HEK293T (cell line): ENCODE results near the gene USP22.
"Not testable (repeated sequence)": the region's sequence is repeated elsewhere in the genome, so short reads cannot be mapped to it uniquely, and the experiment has no call there.

ENCODE experiments used
- CTCF ChIA-PET: fragments of 350-600 bp; formaldehyde crosslinking; extraction: SDS; loops from one replicate; lab custom pipeline; 2021; ENCODE audit warnings: antibody characterized with exemption, inconsistent platforms; lab: Yijun Ruan, JAX
- POLR2A ChIA-PET: fragments of 350-600 bp; formaldehyde crosslinking; extraction: SDS; loops from one replicate; lab custom pipeline; 2020; ENCODE audit warnings: antibody characterized with exemption, inconsistent platforms; lab: Yijun Ruan, JAX
- DNase-seq: peaks from one replicate; pipeline ENCODE4 v3.0.0; 2012; ENCODE audit warnings: mixed read lengths; ENCODE audit errors: extremely low spot score
- ARNT ChIP-seq: fragments of 450-650 bp; IDR thresholded peaks from 2 replicates; pipeline ENCODE4 v1.6.1; 2017; ENCODE audit warnings: mild to moderate bottlenecking
- BHLHE40 ChIP-seq: fragments of 450-650 bp; IDR thresholded peaks from 2 replicates; pipeline ENCODE4 v1.6.1; 2016; ENCODE audit warnings: mild to moderate bottlenecking, moderate library complexity, borderline replicate concordance
- CTBP1 ChIP-seq: fragments of 450-650 bp; IDR thresholded peaks from 2 replicates; pipeline ENCODE4 v1.6.1; 2016; ENCODE audit warnings: borderline replicate concordance
- ELF4 ChIP-seq: fragments of 450-650 bp; IDR thresholded peaks from 2 replicates; pipeline ENCODE4 v1.6.1; 2017; ENCODE audit warnings: antibody characterized with exemption
- FOXA1 ChIP-seq: fragments of 450-650 bp; IDR thresholded peaks from 2 replicates; pipeline ENCODE4 v1.6.1; 2016; ENCODE audit warnings: mild to moderate bottlenecking
- FOXK2 ChIP-seq: fragments of 450-650 bp; IDR thresholded peaks from 2 replicates; pipeline ENCODE4 v1.6.1; 2016; ENCODE audit warnings: mild to moderate bottlenecking
- FOXM1 ChIP-seq: fragments of 450-650 bp; IDR thresholded peaks from 2 replicates; pipeline ENCODE4 v1.6.1; 2017; ENCODE audit warnings: mild to moderate bottlenecking, borderline replicate concordance
- HDGF ChIP-seq: fragments of 450-650 bp; IDR thresholded peaks from 2 replicates; pipeline ENCODE4 v1.6.1; 2017; ENCODE audit warnings: antibody characterized with exemption, borderline replicate concordance
- L3MBTL2 ChIP-seq: fragments of 450-650 bp; conservative IDR thresholded peaks from 2 replicates; pipeline ENCODE4 v1.6.1; 2016; ENCODE audit warnings: mild to moderate bottlenecking
- LEF1 ChIP-seq: fragments of 450-650 bp; IDR thresholded peaks from 2 replicates; pipeline ENCODE4 v1.6.1; 2017; ENCODE audit warnings: mild to moderate bottlenecking, borderline replicate concordance
- NFRKB ChIP-seq: fragments of 450-650 bp; IDR thresholded peaks from 2 replicates; pipeline ENCODE4 v1.6.1; 2016; ENCODE audit warnings: mild to moderate bottlenecking, moderate library complexity
- PKNOX1 ChIP-seq: fragments of 450-650 bp; IDR thresholded peaks from 2 replicates; pipeline ENCODE4 v1.6.1; 2016
- SP1 ChIP-seq: fragments of 450-650 bp; IDR thresholded peaks from 2 replicates; pipeline ENCODE4 v1.6.1; 2017
- SUZ12 ChIP-seq: fragments of 450-650 bp; IDR thresholded peaks from 2 replicates; pipeline ENCODE4 v1.6.1; 2016; ENCODE audit warnings: mild to moderate bottlenecking
- TARDBP ChIP-seq: fragments of 450-650 bp; IDR thresholded peaks from 2 replicates; pipeline ENCODE4 v1.6.1; 2016
- ZNF384 ChIP-seq: fragments of 450-650 bp; IDR thresholded peaks from 2 replicates; pipeline ENCODE4 v1.6.1; 2016

USP22 gene

GRCh38 chr17:21042458-21043295 is at the start of gene USP22:
USP22 (minus strand) TSS chr17:21043011; CDS start chr17:21042835, 176 bp downstream.
- POLR2A ChIA-PET, result interaction anchor here (0.6 to 3.8 kb wide), 28 partner anchors 8 to 355 kb away, joined by 3 to 59 read pairs (median 6); partner anchors contain the start of genes DHRS7B and TMEM11
- CTCF ChIA-PET, result interaction anchor here (0.6 to 2.8 kb wide), 7 partner anchors 14 to 1973 kb away, joined by 3 to 13 read pairs (median 4); no protein-coding TSS in a partner anchor

GRCh38 chr17:21090902-21091618 is 48.2 kb upstream of the USP22 start:
- TF ChIP-seq NFRKB (no peak), LEF1 (no peak), L3MBTL2 (no peak), FOXK2 (no peak), HDGF (no peak), FOXA1 (no peak), ARNT (no peak), SUZ12 (no peak), BHLHE40 (no peak), ZNF384 (no peak)
- CTCF ChIA-PET, result interaction anchor here (0.9 kb wide), 1 partner anchor 33 kb away, joined by 4 read pairs; no protein-coding TSS in a partner anchor
- POLR2A ChIA-PET, result interaction anchor here (1.7 to 1.8 kb wide), 2 partner anchors 8 to 48 kb away, joined by 4 to 5 read pairs; partner anchors contain the start of gene USP22
- no peak for DNase-seq

More at GRCh38 chr17:21042458-21043295, at the start of gene USP22:
- peak; percentile 72 for TF ChIP-seq ARNT
- TF ChIP-seq TARDBP, result no peak
- peak; percentile 39; the same call in 1 of the 2 replicates for TF ChIP-seq CTBP1
- TF ChIP-seq FOXM1, result peak; percentile 54; the same call in 1 of the 2 replicates
- no peak for TF ChIP-seq SP1
- TF ChIP-seq L3MBTL2, result 0 out of 2 replicates have a peak, but pooled peaks have one; percentile 16
- peak; percentile 83; the same call in 1 of the 2 replicates for TF ChIP-seq LEF1
- DNase-seq, result peak; percentile 88

GRCh38 chr17:21089933-21090901 is 47.4 kb upstream of the USP22 start:
- ChIA-PET CTCF (interaction anchor here (0.9 kb wide), 1 partner anchor 33 kb away, joined by 4 read pairs; no protein-coding TSS in a partner anchor), POLR2A (interaction anchor here (1.7 kb wide), 1 partner anchor 9 kb away, joined by 4 read pairs; no protein-coding TSS in a partner anchor)
- no peak for TF ChIP-seq FOXK2
- no peak for TF ChIP-seq BHLHE40
- no peak for TF ChIP-seq ARNT
- no peak for TF ChIP-seq HDGF
- TF ChIP-seq ELF4, result no peak
- no peak for TF ChIP-seq NFRKB
- TF ChIP-seq PKNOX1, result no peak
- no peak for TF ChIP-seq FOXA1
- TF ChIP-seq CTBP1, result no peak
- TF ChIP-seq L3MBTL2, result no peak
- no peak for TF ChIP-seq ZNF384
- no peak for TF ChIP-seq FOXM1
- TF ChIP-seq SP1, result no peak
- TF ChIP-seq SUZ12, result no peak
- TF ChIP-seq TARDBP, result no peak
- no peak for DNase-seq

GRCh38 chr17:21089145-21089544 is 46.3 kb upstream of the USP22 start:
- TF ChIP-seq BHLHE40 (no peak), PKNOX1 (peak; percentile 24; the same call in 1 of the 2 replicates)
- DNase-seq, result no peak
- POLR2A ChIA-PET, result no interaction called here
- CTCF ChIA-PET, result no interaction called here

- ChIA-PET POLR2A (no interaction called here), CTCF (no interaction called here)
- no peak for TF ChIP-seq FOXM1
- no peak for DNase-seq
Measured at GRCh38 chr17:21085707-21086106, 42.9 kb upstream of the USP22 start.

GRCh38 chr17:21085280-21085679 is 42.5 kb upstream of the USP22 start:
- DNase-seq, CTCF ChIA-PET, POLR2A ChIA-PET: not testable (repeated sequence)
